Activated CD4-positive, alpha-beta T cell treated with anti-CD3 and anti-CD28 coated beads for 36 hours (primary cell): ENCODE results near the gene ZMIZ1. TPM values are rescaled to one million over a fixed set of nuclear protein-coding genes. Genes with fewer than 3 reads are reported as not detected.
A peak's percentile ranks its signal among the peaks of the same experiment; 100 is the strongest.

Experiments
- ATAC-seq: fragments of 200-7000 bp; cut with Tn5 transposase; one replicate; pipeline ENCODE4 v1.10.0; 2021; ENCODE audit warnings: mild to moderate bottlenecking, moderate library complexity
- CTCF ChIA-PET: fragments of 350-600 bp; sonication (Branson Sonifier 250); formaldehyde crosslinking; loops from one replicate; lab custom pipeline; 2021; ENCODE audit warnings: antibody characterized with exemption; lab: Charles Lee
- POLR2A ChIA-PET: fragments of 350-600 bp; sonication (Branson Sonifier 250); formaldehyde crosslinking; loops from one replicate; lab custom pipeline; 2021; ENCODE audit warnings: antibody characterized with exemption, inconsistent platforms; lab: Charles Lee
- DNase-seq: peaks from one replicate; pipeline ENCODE4 v3.0.0-alpha.2; 2020
- H3K27ac Mint-ChIP-seq: one replicate; pipeline ENCODE4 v1.8.0; 2021; ENCODE audit warnings: mixed read lengths
- H3K27me3 Mint-ChIP-seq: one replicate; pipeline ENCODE4 v1.8.0; 2021; ENCODE audit warnings: mixed read lengths
- H3K36me3 Mint-ChIP-seq: one replicate; pipeline ENCODE4 v1.8.0; 2021; ENCODE audit warnings: low read depth, mixed read lengths
- H3K4me1 Mint-ChIP-seq: one replicate; pipeline ENCODE4 v1.8.0; 2021; ENCODE audit warnings: mixed read lengths
- H3K4me3 Mint-ChIP-seq: one replicate; pipeline ENCODE4 v1.8.0; 2021; ENCODE audit warnings: mild to moderate bottlenecking, moderate library complexity, mixed read lengths
- H3K9me3 Mint-ChIP-seq: one replicate; pipeline ENCODE4 v1.8.0; 2021; ENCODE audit warnings: low read depth, mixed read lengths
- intact Hi-C, 2 experiments: fragments of 100-400 bp; cut with DNase I in 1 of 2; cut with micrococcal nuclease in 1 of 2; formaldehyde crosslinking; loops; one replicate each; pipeline versions ENCODE4 v1.14.2 to v1.15.1; 2022 to 2024; cut with DNase I, micrococcal nuclease
- total RNA-seq, 2 experiments: library from RNA; stranded (reverse); gene quantifications; one replicate each; pipeline ENCODE4 v1.2.3, GENCODE V29; 2021

ZMIZ1 gene
- total RNA-seq, 2 experiments from 2014 or later, result 33.9 to 34.3 TPM

DNA sequence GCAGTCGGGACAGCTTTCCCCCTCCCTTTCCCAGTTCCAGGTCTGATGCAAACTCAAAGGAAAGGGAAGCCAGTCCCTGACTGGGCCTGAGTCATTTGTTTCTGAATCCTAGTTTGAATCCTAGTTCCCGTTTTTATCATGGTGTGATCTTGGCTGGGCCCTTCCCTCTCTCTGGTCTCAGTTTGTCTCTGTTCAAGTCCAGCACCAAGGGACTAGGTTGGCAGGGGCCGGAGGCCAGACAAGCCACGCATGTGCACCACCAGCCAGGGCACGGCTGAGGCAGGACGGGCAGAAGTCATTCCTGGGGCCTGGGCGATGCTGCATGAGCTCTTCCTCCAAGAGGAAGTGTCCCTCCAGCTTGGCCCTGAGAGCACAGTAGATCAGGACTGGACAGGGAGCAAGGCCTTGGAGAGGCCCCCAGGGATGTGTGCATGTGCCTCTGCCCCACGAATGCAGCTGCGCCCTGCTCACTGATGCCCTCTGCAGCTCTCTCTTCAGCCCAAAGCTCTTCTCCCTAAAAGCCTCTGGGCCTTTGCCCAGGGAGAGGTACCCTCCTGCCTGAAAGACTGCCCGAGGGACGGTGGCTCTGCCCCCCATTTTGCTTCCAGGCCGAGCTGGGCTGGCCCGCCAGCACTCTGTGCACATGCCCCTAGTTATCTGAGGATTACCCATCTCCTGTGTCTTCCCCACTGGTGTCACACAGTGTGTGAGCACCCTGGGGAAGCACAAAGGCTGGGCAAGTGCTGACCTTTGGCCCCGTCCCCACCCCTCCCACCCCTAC, 86.7 kb downstream of the ZMIZ1 start:
- ATAC-seq, result peak; percentile 23
- Mint-ChIP-seq H3K9me3 (no peaks in the 10 kb centered on the region), H3K4me1 (peaks cover under 1% of the 10 kb centered on the region), H3K36me3 (no peaks in the 10 kb centered on the region), H3K4me3 (no peak overlapping the region), H3K27ac (no peak overlapping the region), H3K27me3 (no peaks in the 10 kb centered on the region)
- ChIA-PET CTCF (no interaction called here), POLR2A (no interaction called here)
- intact Hi-C loops, result no loop called here
- DNase-seq, result no peak

DNA sequence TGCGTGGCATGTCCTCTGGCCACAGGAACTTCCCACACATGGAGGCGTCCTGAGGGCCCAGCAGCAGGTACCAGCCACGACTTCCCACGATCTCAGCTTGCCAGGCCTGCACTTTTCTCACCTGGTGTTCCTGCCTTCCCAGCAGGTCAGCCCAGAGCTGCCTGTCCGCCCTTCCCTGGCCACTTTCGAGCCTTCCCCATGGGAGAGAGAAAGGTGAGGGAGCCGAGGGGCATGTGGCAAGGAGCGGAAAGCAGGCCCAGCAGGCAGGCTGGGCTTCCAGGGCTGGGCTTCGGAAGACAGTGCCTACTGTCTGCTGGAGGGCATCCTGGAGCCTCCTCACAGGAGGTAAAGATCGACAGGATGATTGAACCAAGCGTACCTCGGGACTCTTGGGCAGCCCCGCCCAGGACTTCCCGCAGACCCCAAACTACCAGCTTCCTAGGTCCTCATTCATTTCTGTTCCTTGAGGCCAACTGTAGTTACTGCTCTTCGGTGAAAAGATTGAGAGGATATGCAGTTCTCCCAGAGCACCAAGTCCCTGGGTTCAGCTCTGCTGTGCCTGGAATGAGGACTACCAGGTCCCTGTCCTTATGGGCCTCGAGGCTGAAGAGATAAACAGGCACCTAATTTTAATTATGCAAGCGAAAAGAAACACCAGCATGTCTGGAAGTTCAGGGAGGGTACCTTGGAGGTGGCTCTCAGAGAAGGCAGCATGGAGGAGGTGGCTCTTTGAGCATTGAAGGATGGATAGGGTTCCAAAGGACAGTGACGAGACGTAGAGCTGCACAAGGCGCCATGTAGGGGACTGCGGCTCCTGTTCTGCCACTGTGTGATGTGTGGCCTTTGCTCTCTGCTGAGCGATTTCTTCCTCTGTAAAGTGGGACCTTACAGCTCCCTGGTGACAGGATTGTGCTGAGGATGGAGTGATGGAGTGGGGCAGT, 87.8 kb downstream of the ZMIZ1 start:
- intact Hi-C loops, result no loop called here
- Mint-ChIP-seq H3K27me3 (no peaks in the 10 kb centered on the region), H3K36me3 (no peaks in the 10 kb centered on the region), H3K4me1 (no peaks in the 10 kb centered on the region), H3K9me3 (no peaks in the 10 kb centered on the region), H3K27ac (no peak overlapping the region), H3K4me3 (no peak overlapping the region)
- POLR2A ChIA-PET, result no interaction called here
- CTCF ChIA-PET, result interaction anchor here (0.7 to 0.9 kb wide), 2 partner anchors 11 to 38 kb away, joined by 4 read pairs; no protein-coding TSS in a partner anchor
- DNase-seq (no peak), ATAC-seq (no peak)

DNA sequence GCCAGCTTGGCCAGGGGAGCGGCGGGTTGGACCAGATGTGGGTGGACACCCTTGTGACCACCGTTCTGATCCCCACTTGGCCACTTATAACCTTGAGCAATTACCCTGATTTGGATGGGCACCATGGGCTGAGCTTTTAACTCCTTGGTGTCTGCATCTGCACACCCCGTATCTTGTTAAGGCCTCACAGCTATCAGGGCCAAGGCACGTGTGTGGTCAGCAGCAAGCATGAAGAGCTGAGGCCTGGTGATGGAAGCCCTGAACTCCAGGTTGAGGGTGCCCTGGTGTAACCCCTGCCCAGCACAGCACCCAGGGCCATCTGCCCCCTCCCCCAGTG, 89.2 kb downstream of the ZMIZ1 start:
- H3K27ac Mint-ChIP-seq, result no peak overlapping the region
- H3K27me3 Mint-ChIP-seq, result no peaks in the 10 kb centered on the region
- intact Hi-C loops, result no loop called here
- no peaks in the 10 kb centered on the region for H3K4me1 Mint-ChIP-seq
- ChIA-PET POLR2A (no interaction called here), CTCF (interaction anchor here (0.6 kb wide), 1 partner anchor 250 kb away, joined by 3 read pairs; no protein-coding TSS in a partner anchor)
- ATAC-seq (no peak), DNase-seq (no peak)
- no peaks in the 10 kb centered on the region for H3K9me3 Mint-ChIP-seq
- H3K36me3 Mint-ChIP-seq, result no peaks in the 10 kb centered on the region
- H3K4me3 Mint-ChIP-seq, result no peak overlapping the region

DNA sequence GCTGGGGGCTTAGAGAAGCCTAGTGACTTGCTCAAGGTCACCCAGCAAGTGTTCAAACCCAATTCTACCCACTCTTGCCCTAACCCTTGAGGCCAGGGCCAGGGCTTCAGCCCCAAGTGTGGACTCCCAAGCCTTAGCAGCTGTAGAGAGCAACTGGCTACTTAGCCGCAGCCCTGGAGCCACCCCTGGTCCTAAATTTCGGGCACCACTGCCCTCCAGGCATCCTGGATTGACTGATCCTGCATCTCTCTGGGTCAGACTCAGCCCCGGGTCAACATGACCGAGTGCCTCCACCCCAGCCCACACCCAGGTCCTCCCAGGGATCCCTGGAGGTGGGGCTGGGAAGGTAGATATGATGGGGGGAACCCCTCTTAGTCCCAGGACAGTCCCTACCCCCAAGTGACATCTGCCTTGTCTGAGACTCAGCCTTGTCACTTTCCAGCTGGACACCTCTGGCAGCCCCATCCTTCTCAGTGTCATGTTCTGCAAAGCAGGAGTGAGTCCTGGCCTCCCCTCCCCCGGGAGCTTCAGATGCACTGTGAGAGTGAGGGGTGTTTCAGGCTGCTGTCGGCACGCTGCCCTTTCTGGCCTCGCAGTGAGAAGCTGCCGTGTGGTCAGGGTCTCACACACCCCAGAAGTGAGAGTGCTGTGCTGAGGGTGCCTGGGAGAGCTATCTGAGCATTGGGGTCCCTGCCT, 89.8 kb downstream of the ZMIZ1 start:
- ChIA-PET CTCF (interaction anchor here (0.6 kb wide), 1 partner anchor 251 kb away, joined by 3 read pairs; no protein-coding TSS in a partner anchor), POLR2A (no interaction called here)

DNA sequence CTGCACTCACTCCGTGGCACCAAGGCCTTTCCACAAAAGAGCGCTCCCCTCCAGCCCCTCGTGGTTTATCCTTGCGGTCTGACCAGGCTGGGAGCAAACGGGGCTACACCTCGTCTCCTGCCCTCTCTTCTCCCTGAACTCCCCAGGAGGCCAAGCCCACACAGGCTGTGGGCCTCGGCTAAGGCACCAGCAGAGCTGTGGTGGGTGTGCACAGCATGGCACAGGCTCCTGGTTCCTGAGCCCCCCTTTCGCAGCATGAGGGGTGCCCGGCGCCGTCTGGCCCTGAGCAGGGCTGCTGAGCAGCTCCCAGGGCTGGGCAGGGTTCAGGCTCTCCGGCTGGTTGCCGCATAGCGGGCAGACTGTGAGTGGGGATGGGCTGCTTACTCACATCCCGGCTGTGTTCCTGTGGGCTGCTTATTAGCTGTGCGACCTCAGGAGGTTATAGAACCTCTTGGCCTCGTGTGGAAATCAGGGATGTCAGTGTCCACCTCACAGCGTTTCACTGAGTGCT, 90.4 kb downstream of the ZMIZ1 start:
- H3K36me3 Mint-ChIP-seq, result no peaks in the 10 kb centered on the region
- POLR2A ChIA-PET, result no interaction called here
- no peaks in the 10 kb centered on the region for H3K4me1 Mint-ChIP-seq
- no peak for ATAC-seq
- DNase-seq, result no peak
- H3K9me3 Mint-ChIP-seq, result no peaks in the 10 kb centered on the region
- H3K4me3 Mint-ChIP-seq, result no peak overlapping the region
- CTCF ChIA-PET, result no interaction called here
- intact Hi-C loops, result no loop called here
- no peaks in the 10 kb centered on the region for H3K27me3 Mint-ChIP-seq
- H3K27ac Mint-ChIP-seq, result no peak overlapping the region

More for the DNA sequence above, 89.8 kb downstream of the ZMIZ1 start:
- Mint-ChIP-seq H3K9me3 (no peaks in the 10 kb centered on the region), H3K27me3 (no peaks in the 10 kb centered on the region), H3K4me3 (no peak overlapping the region), H3K36me3 (no peaks in the 10 kb centered on the region), H3K27ac (no peak overlapping the region), H3K4me1 (no peaks in the 10 kb centered on the region)
- no peak for ATAC-seq
- intact Hi-C loops, result no loop called here
- DNase-seq, result no peak

DNA sequence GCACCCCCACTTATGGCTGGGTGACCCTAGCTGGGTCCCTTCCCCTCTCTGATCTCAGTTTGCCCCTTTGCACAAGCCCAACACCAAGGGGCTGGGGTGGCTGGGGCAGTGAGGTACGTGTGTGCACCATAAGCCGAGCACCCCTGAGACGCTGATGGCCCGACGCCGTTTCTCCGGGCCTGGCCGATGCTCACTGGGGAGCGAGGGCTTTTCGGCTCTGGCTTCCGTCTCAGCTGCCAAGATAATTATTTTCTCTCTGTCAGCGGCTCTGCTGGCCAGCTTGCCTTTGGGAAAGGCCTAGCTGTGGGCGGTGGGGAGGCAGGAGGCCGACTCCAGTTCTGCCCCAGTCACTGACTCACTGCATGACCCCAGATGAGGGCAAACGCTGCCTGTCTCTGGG, 91.0 kb downstream of the ZMIZ1 start:
- Mint-ChIP-seq H3K27ac (no peak overlapping the region), H3K9me3 (no peaks in the 10 kb centered on the region), H3K27me3 (no peaks in the 10 kb centered on the region), H3K4me1 (no peaks in the 10 kb centered on the region), H3K4me3 (no peak overlapping the region), H3K36me3 (no peaks in the 10 kb centered on the region)
- ChIA-PET POLR2A (no interaction called here), CTCF (no interaction called here)
- ATAC-seq, result no peak
- intact Hi-C loops, result no loop called here
- DNase-seq, result no peak

DNA sequence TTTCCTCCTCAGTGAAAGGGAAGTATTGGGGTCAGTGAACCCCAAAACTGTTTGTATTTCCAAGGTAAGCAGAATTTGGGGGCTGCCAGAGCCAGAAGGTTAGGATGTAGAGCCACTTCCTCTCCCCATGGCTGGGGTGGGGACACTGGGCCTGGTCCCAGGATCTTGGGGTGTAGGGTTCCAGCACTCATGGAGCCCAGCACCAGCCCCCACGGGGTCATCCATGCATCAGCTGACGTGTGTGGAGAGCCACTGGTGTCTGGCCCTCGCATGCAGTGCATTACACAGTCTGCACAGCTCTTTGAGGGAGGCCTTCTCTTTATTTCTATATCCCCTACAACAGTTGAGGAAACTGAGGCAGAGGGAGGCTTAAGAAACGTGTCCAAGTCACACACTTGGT, 91.4 kb downstream of the ZMIZ1 start:
- Mint-ChIP-seq H3K4me3 (no peak overlapping the region), H3K27me3 (no peaks in the 10 kb centered on the region), H3K4me1 (no peaks in the 10 kb centered on the region), H3K9me3 (no peaks in the 10 kb centered on the region), H3K36me3 (no peaks in the 10 kb centered on the region), H3K27ac (no peak overlapping the region)
- DNase-seq (no peak), ATAC-seq (no peak)
- intact Hi-C loops, result no loop called here
- ChIA-PET CTCF (no interaction called here), POLR2A (no interaction called here)

DNA sequence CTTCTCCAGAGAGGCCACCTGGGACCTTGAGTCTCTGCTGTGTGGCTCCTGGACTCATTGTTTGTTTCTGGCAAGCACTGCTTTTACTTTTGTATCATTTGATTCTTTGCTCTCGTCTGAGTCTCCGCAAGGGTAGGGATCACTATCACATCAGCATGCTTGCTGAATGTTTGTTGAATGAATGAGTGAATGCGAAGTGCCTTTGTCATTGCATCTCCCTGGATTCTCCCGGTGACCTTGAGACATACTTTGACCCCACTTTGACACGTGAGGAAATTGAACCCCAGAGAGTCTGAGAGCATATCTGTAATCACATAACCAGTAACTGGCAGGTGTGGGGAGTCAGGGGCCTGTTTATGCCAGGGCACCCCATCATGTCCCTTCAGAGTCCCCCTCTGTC, 92.8 kb downstream of the ZMIZ1 start:
- Mint-ChIP-seq H3K36me3 (no peaks in the 10 kb centered on the region), H3K27me3 (no peaks in the 10 kb centered on the region), H3K9me3 (no peaks in the 10 kb centered on the region), H3K4me3 (no peak overlapping the region), H3K27ac (no peak overlapping the region), H3K4me1 (no peaks in the 10 kb centered on the region)
- ChIA-PET CTCF (no interaction called here), POLR2A (no interaction called here)
- DNase-seq, result no peak
- no peak for ATAC-seq
- intact Hi-C loops, result no loop called here

DNA sequence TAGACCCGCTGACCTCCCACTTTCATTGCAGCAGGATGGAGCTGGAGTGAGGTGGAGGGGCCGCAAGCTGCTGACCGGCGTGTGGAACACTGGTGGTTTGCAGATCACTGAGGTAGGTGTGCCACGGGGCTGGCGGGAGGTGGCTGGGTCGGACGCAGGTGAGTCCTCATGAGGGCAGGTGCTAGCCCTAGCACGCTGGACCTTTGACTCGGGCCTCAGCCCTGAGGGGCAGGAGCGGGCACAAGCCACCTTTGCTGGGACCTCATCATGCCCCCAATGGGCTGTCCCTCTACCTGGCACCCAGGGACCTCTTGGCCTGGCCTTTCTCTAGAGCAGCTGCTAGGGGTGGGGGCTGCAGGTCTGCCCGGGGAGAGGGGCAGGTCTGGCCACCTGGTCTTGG, 93.3 kb downstream of the ZMIZ1 start:
- POLR2A ChIA-PET, result no interaction called here
- Mint-ChIP-seq H3K4me3 (no peak overlapping the region), H3K27me3 (no peaks in the 10 kb centered on the region), H3K36me3 (no peaks in the 10 kb centered on the region), H3K27ac (no peak overlapping the region), H3K4me1 (no peaks in the 10 kb centered on the region), H3K9me3 (no peaks in the 10 kb centered on the region)
- DNase-seq (no peak), ATAC-seq (no peak)
- intact Hi-C loops, result no loop called here
- CTCF ChIA-PET, result no interaction called here

DNA sequence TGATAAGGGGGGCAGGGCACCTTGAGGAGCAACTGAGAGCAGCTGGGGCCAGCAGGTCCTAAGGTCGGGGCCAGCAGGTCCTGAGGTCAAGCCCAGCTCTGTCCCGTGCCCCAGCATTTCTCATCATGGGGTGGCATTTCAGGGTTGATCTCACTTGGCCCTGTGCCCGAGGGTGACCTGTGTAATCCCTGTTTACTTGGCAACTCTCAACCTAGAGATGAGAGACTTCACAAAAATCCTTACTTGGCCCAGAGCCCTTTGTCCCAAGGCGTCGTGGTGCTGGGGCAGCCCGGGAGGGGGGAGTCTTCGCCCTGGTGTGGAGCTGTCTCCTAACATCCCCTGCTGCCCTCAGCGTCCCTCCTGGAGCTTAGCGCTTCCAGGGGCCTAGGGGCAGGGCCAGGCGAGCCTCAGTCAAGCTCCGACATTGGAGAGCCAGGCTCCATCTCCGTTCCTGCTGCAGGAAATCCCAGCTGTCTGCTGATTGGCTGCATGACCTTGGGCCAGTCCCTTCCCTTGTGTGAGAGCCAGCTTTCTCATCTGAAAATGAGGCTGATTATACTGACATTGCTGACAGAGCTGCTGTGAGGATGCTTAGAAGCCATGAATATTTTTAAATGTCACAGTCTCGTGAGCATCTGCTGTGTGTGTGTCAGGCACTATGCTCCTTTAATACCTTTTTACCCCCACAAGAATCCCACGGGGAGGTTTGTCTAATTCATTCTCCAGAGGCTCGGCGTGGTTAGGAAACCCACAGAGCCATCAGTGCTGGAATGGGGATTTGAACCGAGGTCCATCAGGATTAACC, 94.3 kb downstream of the ZMIZ1 start:
- ChIA-PET CTCF (interaction anchor here (0.6 kb wide), 1 partner anchor 724 kb away, joined by 4 read pairs; no protein-coding TSS in a partner anchor), POLR2A (interaction anchor here (0.6 kb wide), 2 partner anchors 162 to 603 kb away, joined by 3 to 5 read pairs; no protein-coding TSS in a partner anchor)
- no peaks in the 10 kb centered on the region for H3K36me3 Mint-ChIP-seq
- ATAC-seq (no peak), DNase-seq (no peak)
- no peak overlapping the region for H3K4me3 Mint-ChIP-seq
- H3K27me3 Mint-ChIP-seq, result no peaks in the 10 kb centered on the region
- intact Hi-C loops, result no loop called here
- no peaks in the 10 kb centered on the region for H3K9me3 Mint-ChIP-seq
- H3K4me1 Mint-ChIP-seq, result no peaks in the 10 kb centered on the region
- H3K27ac Mint-ChIP-seq, result no peak overlapping the region
